Fibroblast of pulmonary artery (primary cell): ENCODE measurements around the gene PINK1.
"Not testable (repeated sequence)": the region's sequence is repeated elsewhere in the genome, so short reads cannot be mapped to it uniquely, and the experiment has no call there.

Experiments
- DNase-seq: peaks from one replicate; pipeline ENCODE4 v3.0.0-alpha.2; 2010; ENCODE audit warnings: low read depth
- H3K4me3 ChIP-seq: replicated peaks from 2 replicates; pipeline ENCODE4 v1.5.1; 2011; ENCODE audit warnings: low read depth, mild to moderate bottlenecking, control low read depth, low read length, moderate library complexity
- TF ChIP-seq, protein P1 (sequence below): IDR thresholded peaks from 2 replicates; pipeline ENCODE4 v1.5.1; 2011; ENCODE audit warnings: mild to moderate bottlenecking, control low read depth, low read length, inconsistent platforms; ENCODE audit errors: missing control alignments

Gene PINK1

DNA sequence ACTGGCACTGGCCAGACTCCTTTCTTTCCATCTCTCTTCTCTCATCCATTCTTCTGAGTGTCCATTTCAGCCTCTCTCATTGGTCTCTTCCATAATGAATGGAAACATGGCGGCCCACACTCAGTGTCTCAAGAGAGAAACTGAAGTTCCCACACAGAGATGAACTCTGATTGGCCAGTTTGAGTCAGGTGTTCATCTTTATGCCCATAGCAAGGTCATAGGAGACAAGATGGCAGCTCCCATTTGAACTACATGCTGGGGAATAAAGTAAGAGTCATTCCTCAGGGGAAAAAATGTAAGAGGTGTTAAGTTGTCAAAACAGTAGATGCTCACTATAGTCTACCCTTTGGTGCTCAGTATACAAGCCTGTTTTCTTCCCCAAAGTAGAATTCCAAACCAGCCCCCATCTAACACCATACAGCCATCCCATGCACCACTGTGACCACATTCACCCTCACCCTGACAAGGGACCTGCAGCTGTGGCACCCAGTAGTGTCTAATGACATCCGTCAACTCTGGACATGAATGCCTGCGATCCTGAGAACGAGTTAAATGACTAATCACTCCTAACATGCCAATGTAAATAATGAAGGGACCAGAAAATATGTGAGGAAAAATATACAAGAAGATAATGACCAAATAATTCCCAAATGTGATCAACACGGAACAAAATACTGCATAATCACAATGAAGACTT is 32.0 kb upstream of the PINK1 start:
- no peak for DNase-seq
- H3K4me3 ChIP-seq, result no peak overlapping the region
- TF ChIP-seq, protein P1, sequence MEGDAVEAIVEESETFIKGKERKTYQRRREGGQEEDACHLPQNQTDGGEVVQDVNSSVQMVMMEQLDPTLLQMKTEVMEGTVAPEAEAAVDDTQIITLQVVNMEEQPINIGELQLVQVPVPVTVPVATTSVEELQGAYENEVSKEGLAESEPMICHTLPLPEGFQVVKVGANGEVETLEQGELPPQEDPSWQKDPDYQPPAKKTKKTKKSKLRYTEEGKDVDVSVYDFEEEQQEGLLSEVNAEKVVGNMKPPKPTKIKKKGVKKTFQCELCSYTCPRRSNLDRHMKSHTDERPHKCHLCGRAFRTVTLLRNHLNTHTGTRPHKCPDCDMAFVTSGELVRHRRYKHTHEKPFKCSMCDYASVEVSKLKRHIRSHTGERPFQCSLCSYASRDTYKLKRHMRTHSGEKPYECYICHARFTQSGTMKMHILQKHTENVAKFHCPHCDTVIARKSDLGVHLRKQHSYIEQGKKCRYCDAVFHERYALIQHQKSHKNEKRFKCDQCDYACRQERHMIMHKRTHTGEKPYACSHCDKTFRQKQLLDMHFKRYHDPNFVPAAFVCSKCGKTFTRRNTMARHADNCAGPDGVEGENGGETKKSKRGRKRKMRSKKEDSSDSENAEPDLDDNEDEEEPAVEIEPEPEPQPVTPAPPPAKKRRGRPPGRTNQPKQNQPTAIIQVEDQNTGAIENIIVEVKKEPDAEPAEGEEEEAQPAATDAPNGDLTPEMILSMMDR, result no peak

GRCh38 chr1:20602851-20603450 is 30.3 kb upstream of the PINK1 start:
- no peak for DNase-seq
- TF ChIP-seq, protein P1, result no peak
- no peak overlapping the region for H3K4me3 ChIP-seq

- TF ChIP-seq, protein P1, result no peak
- H3K4me3 ChIP-seq, result no peak overlapping the region
- DNase-seq, result peak; percentile 71
Measured at GRCh38 chr1:20603504-20604464, 29.5 kb upstream of the PINK1 start.

DNA sequence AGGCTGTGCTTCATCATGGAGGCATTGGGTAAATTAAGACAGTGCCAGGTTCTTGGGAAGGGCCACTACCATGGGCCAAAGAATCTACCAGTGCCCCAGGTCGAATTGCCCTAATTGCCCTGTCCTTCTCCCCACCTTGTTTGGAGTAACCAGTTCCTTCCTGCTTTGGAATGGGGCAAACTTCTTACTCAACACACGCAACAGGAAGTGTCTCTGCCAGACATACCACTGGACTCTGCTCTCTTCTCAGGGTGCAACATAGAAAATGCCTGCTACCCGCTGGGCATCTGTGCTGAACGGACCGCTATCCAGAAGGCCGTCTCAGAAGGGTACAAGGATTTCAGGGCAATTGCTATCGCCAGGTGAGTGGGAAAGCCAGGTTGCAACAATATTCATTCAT is 28.6 kb upstream of the PINK1 start:
- DNase-seq, result no peak
- H3K4me3 ChIP-seq, result no peak overlapping the region
- TF ChIP-seq, protein P1, result no peak

GRCh38 chr1:20606801-20607570 is 26.3 kb upstream of the PINK1 start:
- not testable (repeated sequence) for DNase-seq

GRCh38 chr1:20609541-20609940 is 23.7 kb upstream of the PINK1 start:
- DNase-seq, result no peak
- no peak overlapping the region for H3K4me3 ChIP-seq
- TF ChIP-seq, protein P1, result no peak

More at GRCh38 chr1:20606801-20607570, 26.3 kb upstream of the PINK1 start:
- H3K4me3 ChIP-seq, result not testable (repeated sequence)

DNA sequence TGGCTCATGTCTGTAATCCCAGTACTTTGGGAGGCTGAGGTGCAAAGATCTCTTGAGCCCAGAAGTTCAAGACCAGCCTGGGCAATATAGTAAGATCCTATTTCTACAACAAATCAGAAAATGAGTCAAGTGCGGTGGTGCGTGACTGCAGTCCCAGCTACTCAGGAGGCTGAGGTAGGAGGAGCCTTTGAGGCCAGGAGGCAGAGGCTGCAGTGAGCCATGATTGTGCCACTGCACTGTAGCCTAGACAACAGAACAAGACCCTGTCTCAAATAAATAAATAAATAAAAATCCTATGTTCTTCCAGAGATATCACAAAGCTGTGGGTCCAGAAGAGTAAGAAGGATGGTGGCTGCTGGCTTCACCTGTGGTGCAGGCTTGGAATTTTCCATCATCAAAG is 22.3 kb upstream of the PINK1 start:
- TF ChIP-seq, protein P1, result no peak
- no peak for DNase-seq
- H3K4me3 ChIP-seq, result no peak overlapping the region
